Heart left ventricle (tissue), 13 donors: ENCODE results near the gene HORMAD2.

ENCODE experiments used
- POLR2A ChIP-seq, 2 donors: fragments of 450-650 bp; IDR thresholded peaks; one replicate each; pipeline ENCODE4 v1.6.1; 2017; ENCODE audit warnings: antibody characterized with exemption in 2 of 2, mild to moderate bottlenecking in 2 of 2, moderate library complexity in 2 of 2
- TF ChIP-seq, protein P1 (sequence below), 12 donors: fragments of 200-600 bp; sonication (generic) in 4 of 12; IDR thresholded peaks; one replicate each; pipeline versions ENCODE4 v1.5.0 to v1.8.0; 2018 to 2022; ENCODE audit warnings: antibody characterized with exemption in 12 of 12, mild to moderate bottlenecking in 5 of 12
- donor health status: ischemic (EF 13 %, LVEDD 7.1; RV severe dilation, severe dysfunction).
- donor health status: DM: no; HTN: yes; CAD: no.
- donor health status: DM: no; HTN: no; CAD: no.
- donor health status: ischemic (EF 25% LVEDD 6.9; RV normal size, moderate dysfunction).
- donor health status: ischemic (EF 25% LVEDD 5.7; RV mildly dilated, moderate dysfunction).
- donor health status: ischemic (EF 35%, LVEDD 5.7; RV mildly dilated, moderate dysfunction).
- donor health status: nonischemic (EF 11% LVEDD 7.7; RV severe dilation, severe dysfunction).
- donor health status: DM: yes; HTN: yes; CAD: no.
- donor health status: PGD.
- donor health status: ischemic (EF 29% LVEDD 5.4; RV normal size, mild dysfunction).
- donor health status: nonischemic (EF 23%, LVEDD 6.1; RV moderate dilation, normal function).

DNA sequence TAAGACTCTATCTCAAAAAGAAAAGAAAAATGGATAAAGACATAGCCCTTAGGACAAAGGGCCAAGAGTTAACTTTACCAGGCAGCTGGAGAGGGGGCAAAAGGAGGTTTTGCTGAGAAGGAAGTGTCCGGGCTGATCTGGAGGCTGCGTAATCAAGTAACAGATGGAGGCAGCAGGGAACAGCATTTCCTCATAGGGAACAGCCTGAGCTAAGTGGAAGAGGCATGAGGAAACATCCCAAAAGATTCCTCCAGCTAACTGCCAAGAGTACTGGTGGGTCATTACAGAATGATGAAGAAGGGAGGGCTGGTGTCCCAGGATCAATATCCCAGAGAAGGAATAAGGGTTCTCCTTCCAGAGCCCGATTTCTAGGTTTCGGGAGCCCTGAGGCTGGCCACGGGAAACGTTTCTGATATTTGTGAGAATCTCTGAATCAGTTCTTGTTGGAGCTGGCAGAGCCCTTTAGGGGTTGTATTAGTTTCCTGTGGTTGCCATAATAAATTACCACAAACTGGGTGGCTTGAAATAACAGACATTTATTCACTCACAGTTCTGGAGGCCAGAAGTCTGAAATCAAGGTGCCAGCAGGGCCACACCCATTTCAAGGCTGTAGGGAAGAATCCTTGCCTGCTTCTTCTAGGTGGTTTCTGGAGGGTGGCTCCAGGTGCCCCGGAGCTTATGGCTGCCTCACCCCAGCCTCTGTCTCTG is 145.1 kb downstream of the HORMAD2 start:
- TF ChIP-seq, protein P1, sequence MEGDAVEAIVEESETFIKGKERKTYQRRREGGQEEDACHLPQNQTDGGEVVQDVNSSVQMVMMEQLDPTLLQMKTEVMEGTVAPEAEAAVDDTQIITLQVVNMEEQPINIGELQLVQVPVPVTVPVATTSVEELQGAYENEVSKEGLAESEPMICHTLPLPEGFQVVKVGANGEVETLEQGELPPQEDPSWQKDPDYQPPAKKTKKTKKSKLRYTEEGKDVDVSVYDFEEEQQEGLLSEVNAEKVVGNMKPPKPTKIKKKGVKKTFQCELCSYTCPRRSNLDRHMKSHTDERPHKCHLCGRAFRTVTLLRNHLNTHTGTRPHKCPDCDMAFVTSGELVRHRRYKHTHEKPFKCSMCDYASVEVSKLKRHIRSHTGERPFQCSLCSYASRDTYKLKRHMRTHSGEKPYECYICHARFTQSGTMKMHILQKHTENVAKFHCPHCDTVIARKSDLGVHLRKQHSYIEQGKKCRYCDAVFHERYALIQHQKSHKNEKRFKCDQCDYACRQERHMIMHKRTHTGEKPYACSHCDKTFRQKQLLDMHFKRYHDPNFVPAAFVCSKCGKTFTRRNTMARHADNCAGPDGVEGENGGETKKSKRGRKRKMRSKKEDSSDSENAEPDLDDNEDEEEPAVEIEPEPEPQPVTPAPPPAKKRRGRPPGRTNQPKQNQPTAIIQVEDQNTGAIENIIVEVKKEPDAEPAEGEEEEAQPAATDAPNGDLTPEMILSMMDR (IDR thresholded peaks at IDR 0.05), result no peak
- TF ChIP-seq POLR2A (IDR thresholded peaks at IDR 0.05), result no peak
